NT2/D1 (cell line): ENCODE measurements around the gene FAM72C.
"Not testable (repeated sequence)": the region's sequence is repeated elsewhere in the genome, so short reads cannot be mapped to it uniquely, and the experiment has no call there.

Experiments used
- DNase-seq: peaks from one replicate; pipeline ENCODE4 v3.0.0-alpha.2; 2011; ENCODE audit warnings: low read depth, low spot score
- H3K27me3 ChIP-seq: 2 replicates; pipeline ENCODE4 v1.6.0; 2011; ENCODE audit warnings: mild to moderate bottlenecking; ENCODE audit not compliant: insufficient read length, insufficient read depth
- H3K36me3 ChIP-seq: 2 replicates; pipeline ENCODE4 v1.6.1; 2011; ENCODE audit warnings: mild to moderate bottlenecking, low read length, mixed read lengths; ENCODE audit not compliant: insufficient read depth, insufficient read length
- H3K4me1 ChIP-seq: 2 replicates; pipeline ENCODE4 v1.5.1; 2011; ENCODE audit not compliant: insufficient read depth, insufficient read length
- H3K4me3 ChIP-seq: 2 replicates; pipeline ENCODE4 v1.5.1; 2011; ENCODE audit warnings: low read depth; ENCODE audit not compliant: insufficient read length
- H3K9ac ChIP-seq: 2 replicates; pipeline ENCODE4 v1.6.0; 2011; ENCODE audit warnings: low read depth; ENCODE audit not compliant: insufficient read length
- H3K9me3 ChIP-seq: 2 replicates; pipeline ENCODE4 v1.5.1; 2011; ENCODE audit warnings: mild to moderate bottlenecking, low read length; ENCODE audit not compliant: insufficient read depth

The FAM72C gene

DNA sequence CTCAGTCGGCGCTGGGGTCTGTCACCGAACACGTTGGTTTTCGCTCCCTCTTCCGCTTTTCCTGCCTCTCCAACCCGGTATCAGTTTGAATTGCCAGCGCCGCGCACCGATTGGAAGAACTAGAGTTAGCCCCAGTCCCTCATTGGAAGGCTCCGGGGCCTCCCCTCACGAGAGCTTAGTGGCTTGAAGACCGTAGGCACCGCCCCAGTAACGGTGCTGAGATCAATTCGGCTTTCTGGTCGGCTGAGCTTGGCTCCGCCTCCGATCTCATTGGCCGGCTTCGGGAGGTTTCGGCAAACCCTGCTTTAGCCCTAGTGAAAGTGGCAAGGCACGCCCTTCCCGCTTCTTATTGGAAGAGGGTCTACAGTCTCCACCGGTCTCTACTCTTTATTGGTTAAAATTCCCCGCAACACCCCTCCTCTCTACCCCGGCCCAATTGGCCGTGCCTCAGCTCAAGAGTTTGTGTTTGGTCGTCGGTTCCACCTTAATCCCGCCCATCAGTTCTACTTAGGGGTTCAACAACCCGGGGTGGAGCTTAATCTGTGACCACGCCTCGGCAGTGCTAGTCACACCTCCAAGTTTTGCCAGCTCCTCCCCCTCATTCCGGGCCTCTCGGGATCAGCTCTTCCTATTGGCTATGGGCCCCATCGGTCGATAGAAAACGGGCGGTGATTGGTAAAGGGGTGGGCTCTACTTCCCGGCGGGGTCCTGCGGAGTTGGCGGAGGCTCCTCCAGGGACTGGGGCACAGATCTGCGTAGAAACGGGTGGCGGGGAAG is at the start of gene FAM72C:
Gene FAM72C, minus strand, starts transcription at position 63 of the 777 bp plus-strand sequence. CDS start 845 bp downstream, outside the sequence.
- not testable (repeated sequence) for H3K9ac ChIP-seq, H3K4me1 ChIP-seq, H3K4me3 ChIP-seq, H3K9me3 ChIP-seq, H3K36me3 ChIP-seq, DNase-seq, H3K27me3 ChIP-seq

DNA sequence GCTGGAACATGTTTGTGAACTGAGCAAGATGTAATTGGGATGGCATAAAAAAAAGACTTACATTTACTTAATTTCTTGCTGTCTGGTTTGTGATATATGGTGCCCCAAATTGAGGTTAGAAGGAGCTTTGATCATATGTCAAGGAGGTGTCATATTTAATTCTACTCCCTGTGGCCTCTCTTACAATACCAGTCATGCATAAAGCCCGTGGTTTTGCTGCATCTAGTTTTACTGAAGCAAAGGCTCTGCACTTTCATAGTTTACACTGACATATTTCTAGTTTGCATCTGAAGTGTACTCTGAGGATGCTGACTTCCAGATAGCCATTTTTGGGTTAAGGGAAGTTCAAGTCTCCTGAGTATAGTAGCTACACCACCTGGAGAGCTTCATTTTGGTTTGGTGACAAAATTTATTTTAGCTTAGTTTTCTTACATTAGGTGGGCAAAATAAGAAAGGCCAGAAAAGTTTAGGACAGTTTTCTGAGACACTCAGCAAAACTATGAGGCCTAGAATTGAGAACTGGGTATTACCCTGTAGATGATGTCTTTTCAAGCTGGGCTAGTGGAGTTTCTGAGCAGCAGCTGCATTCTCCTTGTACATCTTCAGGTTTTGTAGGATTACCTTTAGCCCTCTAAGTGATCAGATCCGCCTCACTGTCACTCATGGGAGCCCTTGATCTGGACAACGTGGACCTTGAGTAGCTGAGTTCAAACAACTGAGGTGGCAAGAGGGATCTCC is 48.4 kb upstream of the FAM72C start:
- not testable (repeated sequence) for H3K4me1 ChIP-seq, H3K9ac ChIP-seq, H3K4me3 ChIP-seq, H3K27me3 ChIP-seq, DNase-seq, H3K36me3 ChIP-seq, H3K9me3 ChIP-seq

GRCh38 chr1:144019101-144019500 is 47.3 kb upstream of the FAM72C start:
- H3K9me3 ChIP-seq, H3K4me3 ChIP-seq, H3K4me1 ChIP-seq, DNase-seq, H3K36me3 ChIP-seq, H3K9ac ChIP-seq, H3K27me3 ChIP-seq: not testable (repeated sequence)

GRCh38 chr1:144015180-144015966 is 43.6 kb upstream of the FAM72C start:
- DNase-seq, H3K9ac ChIP-seq, H3K4me3 ChIP-seq, H3K27me3 ChIP-seq, H3K4me1 ChIP-seq, H3K9me3 ChIP-seq, H3K36me3 ChIP-seq: not testable (repeated sequence)

DNA sequence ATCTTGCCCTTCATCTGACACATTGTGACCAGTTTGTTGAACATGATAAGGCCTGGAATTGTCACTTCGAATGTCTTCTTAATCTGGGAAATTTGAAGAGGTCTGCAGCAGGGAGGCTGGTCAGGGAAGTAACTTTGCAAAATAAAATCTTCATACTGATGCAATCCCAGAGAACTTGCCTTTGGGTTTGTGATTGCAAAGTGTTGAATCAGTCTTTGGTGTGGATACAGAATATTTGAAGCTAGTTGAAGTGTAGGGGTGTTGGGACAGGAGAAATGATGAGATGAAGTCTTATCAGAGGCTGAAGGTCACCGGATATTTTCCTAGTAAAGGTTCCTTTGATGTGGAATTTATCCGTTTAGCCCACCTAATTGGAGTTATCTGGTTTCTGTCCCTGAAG is 42.7 kb upstream of the FAM72C start:
- H3K9ac ChIP-seq, H3K9me3 ChIP-seq, H3K27me3 ChIP-seq, DNase-seq, H3K4me3 ChIP-seq, H3K4me1 ChIP-seq, H3K36me3 ChIP-seq: not testable (repeated sequence)

- not testable (repeated sequence) for H3K9ac ChIP-seq, H3K4me3 ChIP-seq, H3K9me3 ChIP-seq, H3K27me3 ChIP-seq, H3K4me1 ChIP-seq, DNase-seq, H3K36me3 ChIP-seq
Observed at GRCh38 chr1:144014121-144014520, 42.3 kb upstream of the FAM72C start.

DNA sequence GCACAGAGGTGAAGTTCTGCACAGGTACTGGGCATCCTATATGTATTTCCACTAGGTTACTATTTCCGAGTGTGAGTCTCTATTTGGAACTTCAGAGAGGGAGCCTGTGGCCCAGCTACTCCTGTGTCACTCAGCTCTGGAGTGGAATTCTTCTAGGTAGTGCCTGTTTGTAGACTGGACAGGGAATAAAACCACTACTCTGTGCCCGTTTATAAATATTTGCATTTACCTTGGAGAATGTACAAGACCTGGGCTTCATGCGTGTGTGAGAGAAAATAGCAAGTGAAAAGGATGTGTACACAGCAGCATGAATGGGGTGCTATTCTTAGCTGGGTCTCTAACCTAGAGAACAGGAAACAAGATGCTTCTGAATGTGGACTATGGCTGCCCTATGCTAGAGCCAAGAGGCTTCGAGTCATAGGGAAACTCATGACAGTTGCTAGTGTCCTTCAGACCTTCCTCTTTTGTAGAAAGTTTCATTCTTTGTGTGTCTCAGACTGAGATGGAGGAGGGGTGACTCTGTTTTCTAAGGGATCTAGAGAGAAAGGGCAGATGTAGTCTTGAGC is 40.5 kb upstream of the FAM72C start:
- not testable (repeated sequence) for H3K4me3 ChIP-seq, DNase-seq, H3K9me3 ChIP-seq, H3K9ac ChIP-seq, H3K4me1 ChIP-seq, H3K36me3 ChIP-seq, H3K27me3 ChIP-seq

DNA sequence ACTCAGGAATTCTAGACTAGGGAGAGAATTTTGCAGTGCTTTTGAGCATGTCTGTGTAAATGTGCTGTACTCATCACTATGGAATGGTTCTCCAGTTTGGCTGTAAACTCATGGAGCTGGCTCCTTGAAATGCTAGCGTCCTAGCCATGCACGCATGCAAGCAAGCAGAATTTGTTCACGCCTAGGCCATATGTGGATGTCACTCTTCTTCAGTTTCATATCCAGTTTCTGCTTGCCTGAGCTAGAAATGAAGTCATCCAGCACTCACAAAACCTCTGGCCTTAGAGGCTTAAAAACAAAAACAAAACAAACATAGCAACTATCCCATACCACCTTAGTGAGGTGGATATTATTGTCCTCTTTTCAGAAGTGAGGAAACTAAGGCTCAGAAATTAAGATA is 37.6 kb upstream of the FAM72C start:
- DNase-seq, H3K4me1 ChIP-seq, H3K27me3 ChIP-seq, H3K4me3 ChIP-seq, H3K9me3 ChIP-seq, H3K36me3 ChIP-seq, H3K9ac ChIP-seq: not testable (repeated sequence)

DNA sequence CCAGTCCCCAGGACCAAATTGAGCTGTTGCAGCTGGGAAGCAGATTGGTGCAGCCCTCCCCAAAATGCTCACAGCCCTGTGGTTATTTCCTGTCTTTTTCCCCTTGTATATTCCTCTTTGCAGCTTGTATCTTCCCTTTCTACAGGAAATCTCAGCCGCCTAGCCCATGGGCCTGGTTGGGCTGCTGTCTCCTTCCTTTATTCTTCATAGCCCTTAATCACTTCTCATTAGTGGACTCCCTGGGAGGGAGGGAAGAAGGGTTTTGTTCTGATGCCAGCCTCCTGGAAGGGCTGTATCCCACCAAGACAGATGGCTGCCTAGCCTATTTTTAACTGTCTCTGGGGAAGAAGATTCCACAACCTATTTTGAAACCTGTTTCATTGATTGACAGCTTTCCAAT is 32.5 kb upstream of the FAM72C start:
- H3K36me3 ChIP-seq, H3K4me1 ChIP-seq, H3K27me3 ChIP-seq, H3K9ac ChIP-seq, H3K9me3 ChIP-seq, H3K4me3 ChIP-seq, DNase-seq: not testable (repeated sequence)

DNA sequence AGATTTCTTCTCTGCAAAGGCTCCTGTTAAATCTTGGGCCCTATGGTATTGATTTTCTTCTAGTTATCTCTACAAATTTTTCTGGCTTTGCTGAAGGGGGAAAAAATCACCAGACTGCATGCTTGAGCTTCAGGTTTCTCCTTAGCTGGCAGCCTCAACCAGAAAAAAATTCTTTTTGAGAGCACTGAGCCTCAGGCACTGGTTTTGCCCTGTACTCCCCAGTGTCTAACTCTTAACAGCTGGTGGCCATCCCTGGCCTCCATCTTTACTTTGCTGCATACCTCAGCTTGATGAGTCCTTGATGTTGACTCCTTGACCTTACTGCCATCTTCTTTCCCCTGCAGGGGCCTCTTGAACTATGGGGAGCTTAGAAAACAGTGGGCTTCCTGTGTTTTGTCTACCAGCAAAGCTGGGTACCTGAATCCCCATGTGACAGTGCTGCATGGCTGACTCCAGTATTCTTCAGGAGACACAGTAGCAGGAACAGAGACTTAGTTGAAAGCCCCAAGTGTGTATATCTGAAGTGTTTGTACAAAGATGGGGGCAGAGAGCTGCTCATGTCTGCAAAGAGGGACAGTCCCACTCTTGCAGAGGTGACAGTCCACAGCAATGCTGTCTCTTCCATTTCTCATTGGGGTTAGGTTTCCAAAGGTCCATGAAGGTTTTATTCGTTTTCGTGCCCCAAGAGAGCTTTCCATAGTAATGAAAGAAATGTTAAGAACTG is 31.7 kb upstream of the FAM72C start:
- not testable (repeated sequence) for H3K9ac ChIP-seq

More for the DNA sequence above, 31.7 kb upstream of the FAM72C start:
- DNase-seq, H3K9me3 ChIP-seq, H3K4me3 ChIP-seq, H3K4me1 ChIP-seq, H3K36me3 ChIP-seq, H3K27me3 ChIP-seq: not testable (repeated sequence)
